Gastrocnemius medialis (tissue), 4 donors: ENCODE data around the gene IFT122.

Experiments used
- POLR2A ChIP-seq, 2 donors: fragments of 450-650 bp; IDR thresholded peaks; one replicate each; pipeline ENCODE4 v1.6.1; 2017; ENCODE audit warnings: antibody characterized with exemption in 2 of 2, mild to moderate bottlenecking in 2 of 2, moderate library complexity in 2 of 2
- TF ChIP-seq, protein P1 (sequence below), 5 experiments: fragments of 450-650 bp in 3 of 5; fragments of 200-600 bp in 2 of 5; sonication (generic) in 2 of 5; IDR thresholded peaks in 4 of 5; conservative IDR thresholded peaks in 1 of 5; 1 replicate in 4 of 5; 2 replicates in 1 of 5; pipeline ENCODE4 v1.5.1; 2016 to 2019; ENCODE audit warnings: antibody characterized with exemption in 5 of 5, mild to moderate bottlenecking in 3 of 5, moderate library complexity in 3 of 5

DNA sequence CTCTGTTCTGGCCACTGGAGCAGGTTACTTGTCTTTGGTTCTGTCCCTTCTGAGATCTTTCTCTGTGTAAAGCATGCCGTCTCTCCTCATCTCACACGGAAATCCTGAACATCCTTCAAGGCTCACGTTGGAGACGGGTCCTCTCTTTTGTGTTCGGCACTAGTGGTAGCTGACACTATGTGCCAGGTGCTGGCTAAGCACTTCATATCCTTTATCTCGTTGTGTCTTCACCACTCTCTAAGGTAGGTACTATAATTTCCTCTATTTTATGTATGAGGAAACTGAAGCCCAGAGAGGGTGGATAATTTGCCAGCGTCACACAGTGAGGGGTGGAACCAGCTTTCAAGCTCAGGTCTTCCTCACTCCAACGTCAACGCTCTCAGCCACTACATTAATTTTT, 1.2 kb downstream of the IFT122 start:
- TF ChIP-seq POLR2A (IDR thresholded peaks at IDR 0.05) = no peak
- TF ChIP-seq, protein P1, sequence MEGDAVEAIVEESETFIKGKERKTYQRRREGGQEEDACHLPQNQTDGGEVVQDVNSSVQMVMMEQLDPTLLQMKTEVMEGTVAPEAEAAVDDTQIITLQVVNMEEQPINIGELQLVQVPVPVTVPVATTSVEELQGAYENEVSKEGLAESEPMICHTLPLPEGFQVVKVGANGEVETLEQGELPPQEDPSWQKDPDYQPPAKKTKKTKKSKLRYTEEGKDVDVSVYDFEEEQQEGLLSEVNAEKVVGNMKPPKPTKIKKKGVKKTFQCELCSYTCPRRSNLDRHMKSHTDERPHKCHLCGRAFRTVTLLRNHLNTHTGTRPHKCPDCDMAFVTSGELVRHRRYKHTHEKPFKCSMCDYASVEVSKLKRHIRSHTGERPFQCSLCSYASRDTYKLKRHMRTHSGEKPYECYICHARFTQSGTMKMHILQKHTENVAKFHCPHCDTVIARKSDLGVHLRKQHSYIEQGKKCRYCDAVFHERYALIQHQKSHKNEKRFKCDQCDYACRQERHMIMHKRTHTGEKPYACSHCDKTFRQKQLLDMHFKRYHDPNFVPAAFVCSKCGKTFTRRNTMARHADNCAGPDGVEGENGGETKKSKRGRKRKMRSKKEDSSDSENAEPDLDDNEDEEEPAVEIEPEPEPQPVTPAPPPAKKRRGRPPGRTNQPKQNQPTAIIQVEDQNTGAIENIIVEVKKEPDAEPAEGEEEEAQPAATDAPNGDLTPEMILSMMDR (IDR thresholded peaks at IDR 0.05 in 4 of 5, conservative IDR thresholded peaks at IDR 0.05 in 1 of 5) = no peak
